Measurements from ENCODE around the gene PTPRT.

PTPRT gene

GRCh38 chr20:42775866-42776265 is 413.8 kb downstream of the PTPRT start:
- no peak for DNase-seq

GRCh38 chr20:42775037-42775436 is 414.7 kb downstream of the PTPRT start:
- no peak for DNase-seq

GRCh38 chr20:42763015-42763414 is 426.7 kb downstream of the PTPRT start:
- no peak for DNase-seq

- no peak for DNase-seq
These were observed 432.7 kb downstream of the PTPRT start for GRCh38 chr20:42756991-42757390.

- DNase-seq: no peak
These were observed 435.0 kb downstream of the PTPRT start for GRCh38 chr20:42754706-42755105.

GRCh38 chr20:42752620-42753019 is 437.1 kb downstream of the PTPRT start:
- DNase-seq: no peak

GRCh38 chr20:42749556-42749955 is 440.1 kb downstream of the PTPRT start:
- DNase-seq: no peak

- DNase-seq: no peak
These were observed 441.8 kb downstream of the PTPRT start for GRCh38 chr20:42747765-42748411.

- DNase-seq: no peak
These were observed 444.8 kb downstream of the PTPRT start for GRCh38 chr20:42744756-42745465.

GRCh38 chr20:42742926-42743325 is 446.8 kb downstream of the PTPRT start:
- no peak for DNase-seq

- no peak for DNase-seq
These were observed 447.8 kb downstream of the PTPRT start for GRCh38 chr20:42741906-42742305.

- DNase-seq: no peak
These were observed 449.4 kb downstream of the PTPRT start for GRCh38 chr20:42740226-42740870.

GRCh38 chr20:42739683-42740082 is 450.0 kb downstream of the PTPRT start:
- DNase-seq: no peak

- no peak for DNase-seq
These were observed 454.2 kb downstream of the PTPRT start for GRCh38 chr20:42735539-42735938.

- no peak for DNase-seq
These were observed 454.9 kb downstream of the PTPRT start for GRCh38 chr20:42734660-42735368.

- DNase-seq: no peak
These were observed 467.8 kb downstream of the PTPRT start for GRCh38 chr20:42721923-42722322.

GRCh38 chr20:42714298-42715141 is 475.2 kb downstream of the PTPRT start:
- DNase-seq: no peak

- DNase-seq: no peak
These were observed 481.4 kb downstream of the PTPRT start for GRCh38 chr20:42708266-42708665.

- DNase-seq: no peak
These were observed 482.9 kb downstream of the PTPRT start for GRCh38 chr20:42706759-42707158.

GRCh38 chr20:42705550-42705949 is 484.2 kb downstream of the PTPRT start:
- DNase-seq: no peak

- no peak for DNase-seq
These were observed 486.0 kb downstream of the PTPRT start for GRCh38 chr20:42703744-42704143.

- no peak for DNase-seq
These were observed 487.8 kb downstream of the PTPRT start for GRCh38 chr20:42701948-42702347.

- no peak for DNase-seq
These were observed 489.3 kb downstream of the PTPRT start for GRCh38 chr20:42700372-42700771.
